H1 (cell line): ENCODE measurements around the gene MAGEB2. TPM values are rescaled to one million over a fixed set of nuclear protein-coding genes. Genes with fewer than 3 reads are reported as not detected.

Experiments
- CTCF ChIA-PET: fragments of 300-600 bp; sonication (Branson Sonifier 250); formaldehyde crosslinking; loops from one replicate; lab custom pipeline; 2021; ENCODE audit not compliant: partially characterized antibody; lab: Charles Lee
- POLR2A ChIA-PET: fragments of 300-600 bp; sonication (Branson Sonifier 250); formaldehyde crosslinking; loops from one replicate; lab custom pipeline; 2021; ENCODE audit warnings: inconsistent platforms; ENCODE audit not compliant: partially characterized antibody; lab: Charles Lee
- DNase-seq, 2 experiments: peaks; one replicate each; pipeline versions ENCODE4 v3.0.0 to v3.0.0-alpha.2; 2010 to 2022; ENCODE audit warnings: low spot score in 2 of 2, low read depth in 1 of 2, mixed read lengths in 1 of 2
- FAIRE-seq: peaks from 2 replicates; lab custom pipeline; 2011; peaks lifted over from hg19 to GRCh38; lab: Jason Lieb, UNC
- H2AFZ ChIP-seq: 2 replicates; pipeline ENCODE4 v1.8.1; 2012; ENCODE audit warnings: low read length, inconsistent platforms
- H2AK5ac ChIP-seq: 2 replicates; pipeline ENCODE4 v1.6.1; 2013; ENCODE audit warnings: low read depth, low read length
- H2BK120ac ChIP-seq: replicated peaks from 2 replicates; pipeline ENCODE3; 2013; ENCODE audit warnings: low read depth, low read length, inconsistent platforms
- H2BK12ac ChIP-seq: 2 replicates; pipeline ENCODE4 v1.6.1; 2013; ENCODE audit warnings: low read depth, low read length
- H2BK15ac ChIP-seq: 2 replicates; pipeline ENCODE4 v1.6.1; 2013; ENCODE audit warnings: low read length
- H2BK20ac ChIP-seq: 2 replicates; pipeline ENCODE4 v1.6.1; 2013; ENCODE audit warnings: low read length
- H2BK5ac ChIP-seq: 2 replicates; pipeline ENCODE4 v1.6.1; 2013; ENCODE audit warnings: low read depth, low read length
- H3K14ac ChIP-seq: 2 replicates; pipeline ENCODE4 v1.6.1; 2013; ENCODE audit warnings: inconsistent platforms; ENCODE audit not compliant: insufficient read length
- H3K18ac ChIP-seq: 2 replicates; pipeline ENCODE4 v1.6.1; 2013; ENCODE audit warnings: low read length; ENCODE audit errors: extremely low read depth
- H3K23ac ChIP-seq: 2 replicates; pipeline ENCODE4 v1.6.1; 2013; ENCODE audit warnings: inconsistent platforms; ENCODE audit not compliant: insufficient read length
- H3K23me2 ChIP-seq: 2 replicates; pipeline ENCODE4 v1.6.1; 2013; ENCODE audit warnings: low read depth, low read length
- H3K27ac ChIP-seq: 2 replicates; pipeline ENCODE4 v1.6.1; 2011; ENCODE audit warnings: low read depth, low read length, inconsistent platforms
- H3K27me3 ChIP-seq, 4 experiments: replicated peaks in 1 of 4; 1 replicate in 1 of 4; 2 replicates in 3 of 4; pipeline versions ENCODE4 v1.6.1 to v1.8.1; 2011 to 2013; ENCODE audit warnings: low read length in 3 of 4, mild to moderate bottlenecking in 3 of 4, inconsistent platforms in 2 of 4, mixed read lengths in 2 of 4, moderate library complexity in 1 of 4; ENCODE audit not compliant: control insufficient read depth in 3 of 4, insufficient read depth in 3 of 4; ENCODE audit errors: extremely low read depth in 1 of 4
- H3K36me3 ChIP-seq, 4 experiments: 2 replicates each; pipeline versions ENCODE4 v1.6.1 to v1.8.1; 2011 to 2013; ENCODE audit warnings: mild to moderate bottlenecking in 4 of 4, low read length in 3 of 4, moderate library complexity in 2 of 4, control low read depth in 1 of 4, inconsistent platforms in 1 of 4; ENCODE audit not compliant: insufficient read depth in 4 of 4, control insufficient read depth in 2 of 4
- H3K4ac ChIP-seq: replicated peaks from 2 replicates; pipeline ENCODE3; 2013; ENCODE audit warnings: low read length, low read depth, mixed read lengths, inconsistent platforms; ENCODE audit not compliant: insufficient read length
- H3K4me1 ChIP-seq, 4 experiments: replicated peaks in 1 of 4; 1 replicate in 1 of 4; 2 replicates in 3 of 4; pipeline versions ENCODE4 v1.6.1 to v1.8.1; 2011 to 2013; ENCODE audit warnings: low read length in 3 of 4, inconsistent platforms in 2 of 4, mixed read lengths in 1 of 4; ENCODE audit not compliant: insufficient read depth in 4 of 4, control insufficient read depth in 3 of 4
- H3K4me2 ChIP-seq, 2 experiments: 2 replicates each; pipeline versions ENCODE4 v1.6.1 to v1.8.1; 2011 to 2013; ENCODE audit warnings: low read depth in 2 of 2, low read length in 2 of 2, control low read depth in 1 of 2, inconsistent platforms in 1 of 2, mild to moderate bottlenecking in 1 of 2; ENCODE audit not compliant: insufficient read depth in 1 of 2
- H3K4me3 ChIP-seq, 4 experiments: fragments of 200-600, 300-600 bp in 1 of 4; sonication (generic), shearing (Covaris generic), sonication (Bioruptor Twin) in 1 of 4; 2 replicates each; pipeline versions ENCODE4 v1.5.1 to v1.8.1; 2011 to 2016; ENCODE audit warnings: low read length in 4 of 4, low read depth in 3 of 4, control low read depth in 2 of 4, inconsistent platforms in 2 of 4, mild to moderate bottlenecking in 2 of 4, mixed read lengths in 1 of 4, moderate library complexity in 1 of 4; ENCODE audit not compliant: insufficient read depth in 2 of 4; ENCODE audit errors: extremely low read depth in 1 of 4
- H3K56ac ChIP-seq: replicated peaks from 2 replicates; pipeline ENCODE3; 2013; ENCODE audit warnings: low read depth, mild to moderate bottlenecking, mixed read lengths, low read length, inconsistent platforms; ENCODE audit not compliant: insufficient read length
- H3K79me1 ChIP-seq: 2 replicates; pipeline ENCODE4 v1.6.1; 2013; ENCODE audit warnings: low read depth, low read length, control low read depth
- H3K79me2 ChIP-seq, 2 experiments: 2 replicates each; pipeline versions ENCODE4 v1.6.1 to v1.8.1; 2012 to 2013; ENCODE audit warnings: low read length in 2 of 2, mild to moderate bottlenecking in 2 of 2, inconsistent platforms in 1 of 2; ENCODE audit not compliant: insufficient read depth in 2 of 2, control insufficient read depth in 1 of 2
- H3K9ac ChIP-seq, 4 experiments: replicated peaks in 1 of 4; 1 replicate in 1 of 4; 2 replicates in 3 of 4; pipeline versions ENCODE4 v1.6.1 to v1.8.1; 2011 to 2013; ENCODE audit warnings: low read depth in 3 of 4, low read length in 3 of 4, control low read depth in 2 of 4, mild to moderate bottlenecking in 2 of 4, moderate library complexity in 2 of 4, inconsistent platforms in 1 of 4; ENCODE audit errors: extremely low read depth in 1 of 4
- H3K9me3 ChIP-seq, 2 experiments: 2 replicates each; pipeline versions ENCODE4 v1.6.1 to v1.8.1; 2012 to 2013; ENCODE audit warnings: mild to moderate bottlenecking in 2 of 2, moderate library complexity in 2 of 2, control low read depth in 1 of 2, inconsistent platforms in 1 of 2, low read depth in 1 of 2, low read length in 1 of 2, mixed read lengths in 1 of 2; ENCODE audit not compliant: insufficient read depth in 2 of 2
- H4K20me1 ChIP-seq, 2 experiments: replicated peaks in 1 of 2; 2 replicates each; pipeline versions ENCODE3 to v1.8.1; 2011 to 2013; ENCODE audit warnings: inconsistent platforms in 2 of 2, low read length in 2 of 2, mild to moderate bottlenecking in 1 of 2; ENCODE audit not compliant: insufficient read depth in 2 of 2, control insufficient read depth in 1 of 2
- H4K5ac ChIP-seq: 2 replicates; pipeline ENCODE4 v1.6.1; 2013; ENCODE audit warnings: low read length, low read depth, mixed read lengths, inconsistent platforms; ENCODE audit not compliant: insufficient read length
- H4K8ac ChIP-seq: 2 replicates; pipeline ENCODE4 v1.8.0; 2013; ENCODE audit warnings: mild to moderate bottlenecking, moderate library complexity, low read length, inconsistent platforms; ENCODE audit not compliant: insufficient read depth; ENCODE audit errors: extremely low read depth
- H4K91ac ChIP-seq: replicated peaks from 2 replicates; pipeline ENCODE3; 2013; ENCODE audit warnings: low read length, mixed read lengths, inconsistent platforms; ENCODE audit not compliant: insufficient read length
- ASH2L ChIP-seq: fragments of 200-600, 300-600 bp; sonication (generic); IDR thresholded peaks from one replicate; pipeline ENCODE4 v1.7.1; 2017; ENCODE audit warnings: low read length
- CBX5 ChIP-seq: fragments of 300-800, 300-1000 bp; sonication (generic); IDR thresholded peaks from 2 replicates; pipeline ENCODE4 v1.7.1; 2016; ENCODE audit warnings: antibody characterized with exemption, low read length, low read depth
- CHD1 ChIP-seq: IDR thresholded peaks from 2 replicates; pipeline ENCODE4 v1.6.1; 2012; ENCODE audit warnings: low read depth, low read length, improper control_type of control experiment
- CHD2 ChIP-seq: IDR thresholded peaks from 2 replicates; pipeline ENCODE4 v1.6.1; 2012; ENCODE audit warnings: low read length, improper control_type of control experiment
- CTBP2 ChIP-seq: IDR thresholded peaks from 2 replicates; pipeline ENCODE4 v1.7.0; 2011; ENCODE audit warnings: borderline replicate concordance, mild to moderate bottlenecking, moderate library complexity, mixed read lengths, low read length; ENCODE audit not compliant: insufficient read depth, insufficient read length
- E2F6 ChIP-seq: IDR thresholded peaks from 2 replicates; pipeline ENCODE4 v1.6.1; 2012; ENCODE audit warnings: inconsistent platforms
- EZH2 ChIP-seq: fragments of 200-600 bp; sonication (generic); IDR thresholded peaks from 2 replicates; pipeline ENCODE4 v1.7.1; 2012; ENCODE audit warnings: low read depth, mild to moderate bottlenecking, moderate library complexity, low read length, inconsistent platforms; ENCODE audit not compliant: severe bottlenecking
- FOSL1 ChIP-seq: IDR thresholded peaks from 2 replicates; pipeline ENCODE4 v1.6.1; 2011; ENCODE audit warnings: mild to moderate bottlenecking, low read depth, low read length, moderate library complexity; ENCODE audit not compliant: insufficient read depth
- GABPA ChIP-seq: IDR thresholded peaks from 2 replicates; pipeline ENCODE4 v1.6.1; 2011; ENCODE audit warnings: mild to moderate bottlenecking, low read length, moderate library complexity, borderline replicate concordance; ENCODE audit not compliant: insufficient read depth
- HDAC6 ChIP-seq: IDR thresholded peaks from one replicate; pipeline ENCODE4 v1.7.1; 2012; ENCODE audit warnings: low read depth, mild to moderate bottlenecking, inconsistent platforms, low read length, moderate library complexity
- POLR2A ChIP-seq, 2 experiments: IDR thresholded peaks; 1 replicate in 1 of 2; 2 replicates in 1 of 2; pipeline ENCODE4 v1.6.1; 2011; ENCODE audit warnings: low read depth in 2 of 2, low read length in 2 of 2, mild to moderate bottlenecking in 2 of 2; ENCODE audit errors: control extremely low read depth in 1 of 2
- SP1 ChIP-seq: IDR thresholded peaks from 2 replicates; pipeline ENCODE4 v1.6.1; 2011; ENCODE audit warnings: low read depth, low read length
- SRF ChIP-seq: IDR thresholded peaks from 2 replicates; pipeline ENCODE4 v1.6.1; 2011; ENCODE audit warnings: mild to moderate bottlenecking, low read depth, low read length, moderate library complexity
- TBP ChIP-seq: IDR thresholded peaks from 2 replicates; pipeline ENCODE4 v1.6.1; 2011; ENCODE audit warnings: low read depth, low read length, improper control_type of control experiment
- TCF12 ChIP-seq: IDR thresholded peaks from 2 replicates; pipeline ENCODE4 v1.6.1; 2011; ENCODE audit warnings: low read depth, mild to moderate bottlenecking, low read length
- TEAD4 ChIP-seq: IDR thresholded peaks from 2 replicates; pipeline ENCODE4 v1.6.1; 2012; ENCODE audit warnings: low read depth, low read length, inconsistent platforms, mixed read lengths
- WGBS, 2 experiments: shearing (Covaris generic) in 1 of 2; methylation state at CpG; one replicate each; pipeline versions ENCODE4 v1.1.6 to v1.1.7; 2013 to 2015; ENCODE audit warnings: low lambda C conversion rate in 2 of 2, mixed read lengths in 2 of 2, inconsistent platforms in 1 of 2, low coverage in 1 of 2, missing lambda C conversion rate in 1 of 2; ENCODE audit not compliant: insufficient replicate concordance in 2 of 2, insufficient coverage in 1 of 2, insufficient read length in 1 of 2; ENCODE audit errors: extremely low coverage in 1 of 2, missing lambda C conversion rate in 1 of 2; 5-methylcytosine and 5-hydroxymethylcytosine counted together
- polyA plus RNA-seq, 7 experiments: library from polyadenylated mRNA; depleted of rRNA in 3 of 7; stranded (reverse) in 5 of 7; unstranded in 2 of 7; fragments of >200 nt in 5 of 7; fragments of 200-250 nt in 2 of 7; gene quantifications; 1 replicate in 5 of 7; 2 replicates in 1 of 7; 4 replicates in 1 of 7; pipeline versions ENCODE4 v1.2.1 to v1.2.3, GENCODE V29; 2011 to 2013; ENCODE audit warnings: missing spikeins in 2 of 7, mixed read lengths in 2 of 7
- total RNA-seq: library from RNA; stranded (reverse); fragmentation: NEBNext Ultra II Directional; extraction: Animal tissue kit (Norgen Biotek cat#: 25700); gene quantifications from 2 replicates; pipeline ENCODE4 v1.2.1, GENCODE V29; 2021

Gene MAGEB2
- total and polyA plus RNA-seq, 2 of the 8 experiments (the other 6 are each of a cell fraction or from before 2014, with no cell fraction given): not detected

GRCh38 chrX:30217465-30217864 lies 2.1 kb downstream of the MAGEB2 start:
- FAIRE-seq (no peak), DNase-seq (no peak)
- H3K27me3 ChIP-seq: no peaks in the 10 kb centered on the region
- no peak overlapping the region for H3K9ac ChIP-seq
- no peak overlapping the region for H3K14ac ChIP-seq
- H3K27ac ChIP-seq: no peak overlapping the region
- H3K4me3 ChIP-seq: no peak overlapping the region
- no peak overlapping the region for H4K8ac ChIP-seq
- no peaks in the 10 kb centered on the region; a peak in 1 of 4 replicates for H3K9me3 ChIP-seq
- no peak overlapping the region for H2AFZ ChIP-seq
- H2AK5ac ChIP-seq: no peak overlapping the region
- no peaks in the 10 kb centered on the region for H3K36me3 ChIP-seq
- no peak overlapping the region for H2BK12ac ChIP-seq
- no peak overlapping the region for H2BK5ac ChIP-seq
- peaks cover 0 to 9% (median 0%) of the 10 kb centered on the region in 4 experiments; a peak in 2 of 7 replicates for H3K4me1 ChIP-seq
- ChIA-PET CTCF (interaction anchor here (0.7 kb wide), 1 partner anchor 18 kb away, joined by 3 read pairs; no protein-coding TSS in a partner anchor), POLR2A (no interaction called here)
- no peak overlapping the region for H2BK15ac ChIP-seq
- H3K23me2 ChIP-seq: no peaks in the 10 kb centered on the region
- no peak overlapping the region for H2BK20ac ChIP-seq
- H3K79me2 ChIP-seq: no peaks in the 10 kb centered on the region
- H3K4me2 ChIP-seq: no peak overlapping the region
- no peak overlapping the region for H3K23ac ChIP-seq
- no peak overlapping the region for H3K4ac ChIP-seq
- H3K18ac ChIP-seq: no peak overlapping the region
- no peak overlapping the region for H4K91ac ChIP-seq
- no peak overlapping the region for H4K5ac ChIP-seq
- H2BK120ac ChIP-seq: no peak overlapping the region
- H3K56ac ChIP-seq: no peak overlapping the region
- H4K20me1 ChIP-seq: no peaks in the 10 kb centered on the region
- no CpG with 5 or more reads among the region's 1 CpG for WGBS, 2 experiments
- H3K79me1 ChIP-seq: no peaks in the 10 kb centered on the region
- no peak for TF ChIP-seq SRF
- TF ChIP-seq SP1: no peak
- no peak for TF ChIP-seq CTBP2
- TF ChIP-seq CHD1: no peak
- TF ChIP-seq TCF12: no peak
- TF ChIP-seq FOSL1: no peak
- no peak for TF ChIP-seq CHD2
- TF ChIP-seq EZH2: no peak
- TF ChIP-seq TBP: no peak
- TF ChIP-seq TEAD4: no peak
- no peak for TF ChIP-seq HDAC6
- TF ChIP-seq POLR2A (IDR thresholded peaks at IDR 0.05; ENCODE audit: control extremely low read depth in 1 of 2, low read depth in 2 of 2, low read length in 2 of 2): no peak
- TF ChIP-seq CBX5: no peak
- TF ChIP-seq GABPA: no peak
- TF ChIP-seq E2F6: no peak
- no peak for TF ChIP-seq ASH2L
